Stimulated activated CD4-positive, alpha-beta T cell treated with anti-CD3 and anti-CD28 coated beads, Interleukin-2, amount 100 ng/mL, for 48 hours (primary cell): Measurements from ENCODE around the gene FGF21.
"Not testable (repeated sequence)": the region's sequence is repeated elsewhere in the genome, so short reads cannot be mapped to it uniquely, and the experiment has no call there.

Experiments used
- DNase-seq, 2 donors: peaks; one replicate each; pipeline ENCODE4 v3.0.0-alpha.2; 2020

The FGF21 gene

DNA sequence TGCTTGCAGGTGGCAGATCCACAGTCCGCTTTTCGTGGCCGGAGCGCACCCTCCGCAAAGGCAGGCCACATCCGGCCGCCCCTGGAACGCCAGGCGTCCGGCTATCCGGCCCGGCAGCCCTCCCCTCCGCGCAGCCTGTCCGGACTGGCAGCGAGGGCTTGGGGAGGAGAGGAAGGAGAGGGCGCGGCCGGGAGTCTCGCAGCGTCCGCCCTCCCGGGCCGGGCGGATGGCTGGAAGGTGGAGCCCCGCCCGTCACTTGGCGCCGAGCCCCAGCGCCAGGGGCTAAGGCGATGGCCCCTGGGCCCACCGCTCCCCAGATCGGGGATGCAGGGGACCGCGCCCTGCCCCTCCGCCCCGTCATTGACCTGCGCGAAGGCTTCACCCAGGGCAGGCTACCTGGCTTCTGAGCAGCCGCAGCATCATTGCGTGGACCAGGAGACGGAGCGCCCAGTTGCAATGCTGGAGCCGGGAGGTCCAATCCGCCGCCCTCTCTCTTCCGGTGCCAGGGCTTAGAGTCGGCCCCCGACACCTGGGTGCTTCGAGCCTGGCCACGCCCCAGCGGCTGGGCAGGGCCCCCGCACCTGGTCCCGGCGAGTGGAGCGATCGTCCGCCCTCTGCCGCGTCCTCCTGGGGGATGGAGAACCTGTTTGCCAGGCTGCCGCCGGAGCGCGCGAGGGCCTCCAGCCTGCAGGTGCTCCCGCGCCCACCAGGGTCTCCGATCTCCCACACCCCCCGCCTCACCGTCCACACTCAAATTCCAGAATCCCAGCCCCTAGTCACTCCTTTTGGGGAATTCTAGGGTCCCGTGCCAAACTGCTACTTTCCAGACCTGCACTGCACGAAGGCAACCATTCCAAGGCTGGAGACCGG is 2.6 kb upstream of the FGF21 start, which contains the start of gene FUT1:
TSS of gene FUT1 (minus strand) at position 146 of the 870 bp plus-strand sequence. CDS start 1,360 bp downstream, outside the sequence.
- DNase-seq, result no peak

DNA sequence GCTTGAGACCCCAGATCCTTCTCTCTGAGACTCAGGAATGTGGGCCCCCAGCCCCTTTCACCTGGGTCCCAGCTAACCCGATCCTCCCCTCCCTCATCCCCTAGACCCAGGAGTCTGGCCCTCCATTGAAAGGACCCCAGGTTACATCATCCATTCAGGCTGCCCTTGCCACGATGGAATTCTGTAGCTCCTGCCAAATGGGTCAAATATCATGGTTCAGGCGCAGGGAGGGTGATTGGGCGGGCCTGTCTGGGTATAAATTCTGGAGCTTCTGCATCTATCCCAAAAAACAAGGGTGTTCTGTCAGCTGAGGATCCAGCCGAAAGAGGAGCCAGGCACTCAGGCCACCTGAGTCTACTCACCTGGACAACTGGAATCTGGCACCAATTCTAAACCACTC is 463 bp downstream of the FGF21 start:
- no peak for DNase-seq

DNA sequence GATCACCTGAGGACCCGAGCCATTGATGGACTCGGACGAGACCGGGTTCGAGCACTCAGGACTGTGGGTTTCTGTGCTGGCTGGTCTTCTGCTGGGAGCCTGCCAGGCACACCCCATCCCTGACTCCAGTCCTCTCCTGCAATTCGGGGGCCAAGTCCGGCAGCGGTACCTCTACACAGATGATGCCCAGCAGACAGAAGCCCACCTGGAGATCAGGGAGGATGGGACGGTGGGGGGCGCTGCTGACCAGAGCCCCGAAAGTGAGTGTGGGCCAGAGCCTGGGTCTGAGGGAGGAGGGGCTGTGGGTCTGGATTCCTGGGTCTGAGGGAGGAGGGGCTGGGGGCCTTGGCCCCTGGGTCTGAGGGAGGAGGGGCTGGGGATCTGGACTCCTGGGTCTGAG is 888 bp downstream of the FGF21 start:
- no peak for DNase-seq

DNA sequence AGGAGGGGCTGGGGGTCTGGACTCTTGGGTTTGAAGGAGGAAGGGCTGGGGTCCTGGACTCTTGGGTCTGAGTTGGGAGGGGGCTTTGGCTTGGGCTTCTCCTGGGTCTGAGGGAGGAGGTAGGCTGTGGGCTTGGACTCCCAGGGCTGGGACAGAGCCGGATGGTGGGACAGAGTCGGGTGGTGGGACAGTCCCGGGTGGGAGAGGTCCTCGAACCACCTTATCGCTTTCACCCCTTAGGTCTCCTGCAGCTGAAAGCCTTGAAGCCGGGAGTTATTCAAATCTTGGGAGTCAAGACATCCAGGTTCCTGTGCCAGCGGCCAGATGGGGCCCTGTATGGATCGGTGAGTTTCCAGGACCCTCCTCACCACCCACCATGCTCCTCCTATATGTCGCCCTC is 1.4 kb downstream of the FGF21 start:
- no peak for DNase-seq

DNA sequence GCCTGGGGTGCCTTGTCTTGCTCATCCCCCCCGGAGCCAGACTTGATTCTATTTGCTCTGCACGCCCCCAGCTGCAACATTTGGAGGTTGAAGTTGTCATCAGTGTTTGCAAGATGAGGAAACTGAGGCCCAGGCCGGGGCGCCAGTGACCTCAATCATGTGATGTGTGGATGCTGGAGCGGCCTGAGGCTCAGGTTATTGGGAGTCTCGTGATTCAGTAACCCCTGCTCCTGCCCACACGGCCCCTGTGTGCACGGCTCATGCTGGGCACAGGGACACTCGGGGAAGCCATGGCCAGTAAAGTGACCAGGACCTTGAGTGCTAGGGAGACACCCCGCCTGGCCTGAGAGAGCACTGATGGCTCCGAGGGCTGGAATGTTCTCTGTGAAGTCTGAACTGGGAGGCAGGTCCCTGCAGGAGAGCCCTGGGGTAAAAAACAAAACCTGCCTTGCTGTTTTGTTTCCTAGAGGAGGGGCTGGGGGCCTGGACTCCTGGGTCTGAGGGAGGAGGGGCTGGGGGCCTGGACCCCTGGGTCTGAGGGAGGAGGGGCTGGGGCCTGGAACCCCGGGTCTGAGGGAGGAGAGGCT is 1.9 kb downstream of the FGF21 start:
- DNase-seq, result no peak

DNA sequence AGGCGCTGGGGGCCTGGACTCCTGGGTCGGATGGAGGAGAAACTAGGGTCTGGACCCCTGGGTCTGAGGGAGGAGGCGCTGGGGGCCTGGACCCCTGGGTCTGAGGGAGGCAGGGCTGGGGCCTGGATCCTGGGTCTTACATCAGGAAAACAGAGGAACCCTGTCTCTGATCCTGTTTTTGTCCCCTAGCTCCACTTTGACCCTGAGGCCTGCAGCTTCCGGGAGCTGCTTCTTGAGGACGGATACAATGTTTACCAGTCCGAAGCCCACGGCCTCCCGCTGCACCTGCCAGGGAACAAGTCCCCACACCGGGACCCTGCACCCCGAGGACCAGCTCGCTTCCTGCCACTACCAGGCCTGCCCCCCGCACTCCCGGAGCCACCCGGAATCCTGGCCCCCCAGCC is 2.4 kb downstream of the FGF21 start:
- no peak for DNase-seq

DNA sequence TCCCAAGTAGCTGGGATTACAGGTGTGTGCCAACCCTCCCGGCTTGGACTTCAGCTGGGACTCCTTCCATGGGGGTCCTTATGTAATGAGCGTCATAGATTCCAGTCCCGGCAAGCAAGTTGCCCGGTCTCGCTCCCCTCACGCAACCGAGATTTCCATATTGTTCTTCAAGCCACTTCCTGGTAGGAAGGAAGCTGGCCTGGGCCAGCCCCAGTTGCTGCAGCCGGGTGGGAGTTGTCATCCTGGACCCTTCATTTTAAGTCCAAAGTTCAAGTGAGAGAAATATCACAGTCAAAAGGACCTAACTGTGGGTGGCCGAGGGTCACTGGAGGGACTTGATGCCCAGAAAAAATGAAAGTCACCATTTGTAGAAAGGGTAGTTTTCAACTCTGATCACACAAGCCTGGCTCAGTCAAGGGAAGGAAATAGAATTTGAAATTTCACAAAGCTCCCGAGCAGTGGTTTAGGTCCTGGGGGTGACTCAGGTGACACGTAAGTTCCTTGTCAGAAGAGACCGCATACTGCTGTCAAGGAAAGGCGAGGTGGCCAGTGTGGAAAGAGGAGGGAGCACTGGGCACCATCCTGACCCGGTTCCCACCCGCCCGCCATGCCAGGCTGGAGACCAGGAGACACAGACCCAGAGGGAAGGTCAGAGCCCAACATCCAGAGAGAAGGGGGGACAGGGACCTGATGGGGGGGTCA is 5.3 kb downstream of the FGF21 start:
- DNase-seq, result no peak

DNA sequence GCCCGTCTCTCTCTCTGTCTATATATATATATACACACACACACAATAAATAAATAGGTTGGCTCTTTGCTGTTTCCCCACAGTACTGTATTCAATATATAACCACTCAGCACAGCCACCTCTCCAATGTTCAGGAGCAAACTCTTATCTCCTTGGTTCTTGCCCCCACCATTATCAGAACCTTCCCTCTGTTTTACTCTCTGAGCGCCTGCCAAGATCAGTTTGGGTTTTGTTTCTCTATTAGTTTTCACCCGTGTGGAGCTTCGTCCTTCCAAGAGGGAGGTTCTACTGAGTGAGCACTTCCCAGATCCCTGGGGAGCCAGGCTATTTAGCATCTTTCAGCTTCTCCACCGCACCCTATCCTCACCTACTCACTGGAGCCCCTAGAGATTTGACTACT is 10.5 kb downstream of the FGF21 start:
- not testable (repeated sequence) for DNase-seq

DNA sequence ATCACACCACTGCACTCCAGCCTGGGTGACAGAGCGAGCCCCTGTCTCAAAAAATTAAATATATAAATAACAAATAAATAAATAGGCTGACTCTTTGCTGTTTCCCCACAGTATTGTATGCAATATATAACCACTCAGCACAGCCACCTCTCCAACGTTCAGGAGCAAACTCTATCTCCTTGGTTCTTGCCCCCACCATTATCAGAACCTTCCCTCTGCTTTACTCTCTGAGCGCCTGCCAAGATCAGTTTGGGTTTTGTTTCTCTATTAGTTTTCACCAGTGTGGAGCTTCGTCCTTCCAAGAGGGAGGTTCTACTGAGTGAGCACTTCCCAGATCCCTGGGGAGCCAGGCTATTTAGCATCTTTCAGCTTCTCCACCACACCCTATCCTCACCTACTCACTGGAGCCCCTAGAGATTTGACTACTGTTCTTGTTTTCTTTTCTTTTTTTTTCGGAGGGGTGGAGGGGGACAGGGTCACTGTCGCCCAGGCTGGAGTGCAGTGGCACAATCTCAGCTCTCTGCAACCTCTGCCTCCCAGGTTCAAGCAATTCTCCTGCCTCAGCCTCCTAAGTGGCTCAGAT is 12.9 kb downstream of the FGF21 start:
- not testable (repeated sequence) for DNase-seq

DNA sequence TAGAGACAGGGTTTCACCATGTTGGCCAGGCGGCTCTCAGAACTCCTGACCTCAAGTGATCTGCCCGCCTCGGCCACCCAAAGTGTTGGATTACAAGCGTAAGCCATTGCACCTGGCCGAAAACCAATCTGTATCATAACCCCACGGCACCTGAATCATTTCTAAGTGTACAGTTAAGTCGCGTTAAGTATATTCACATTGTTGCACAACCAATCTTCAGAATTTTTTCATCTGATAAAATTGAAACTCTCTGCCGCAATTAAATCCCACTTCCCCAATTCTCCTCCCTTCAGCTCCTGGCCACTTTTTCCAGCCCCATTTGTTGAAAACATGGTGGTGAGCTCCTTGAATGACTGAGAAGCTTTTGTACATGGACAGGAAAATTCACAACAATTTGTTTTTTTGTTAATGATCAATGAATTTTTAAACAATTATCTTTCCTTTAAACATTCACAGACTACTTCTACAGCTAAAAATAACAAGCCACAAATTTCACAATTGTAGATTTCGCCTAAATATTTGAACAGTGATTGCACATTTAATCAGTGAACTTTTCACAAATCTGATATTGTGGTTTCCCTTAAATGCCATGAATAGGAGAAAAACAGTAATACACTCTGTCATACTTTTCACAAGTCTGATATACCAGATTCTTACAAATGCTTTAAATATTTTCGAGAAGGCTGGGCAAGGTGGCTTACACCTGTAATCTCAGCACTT is 13.8 kb downstream of the FGF21 start:
- no peak for DNase-seq

DNA sequence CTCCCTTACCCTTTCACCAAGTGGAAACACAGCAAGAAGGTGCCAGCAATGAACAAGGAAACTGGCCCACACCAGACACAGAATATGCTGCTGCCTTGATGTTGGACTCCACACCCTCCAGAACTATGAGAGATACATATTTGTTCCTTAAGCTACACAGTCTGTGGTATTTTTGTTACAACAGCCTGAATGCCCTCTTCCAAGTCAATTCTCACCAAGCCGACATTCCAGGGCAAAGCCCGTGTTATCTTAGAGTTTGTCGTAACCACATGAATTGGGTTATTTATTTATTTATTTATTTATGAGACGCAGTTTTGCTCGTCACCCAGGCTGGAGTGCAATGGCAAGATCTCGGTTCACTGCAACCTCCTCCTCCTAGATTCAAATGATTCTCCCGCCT is 14.9 kb downstream of the FGF21 start:
- DNase-seq, result no peak

DNA sequence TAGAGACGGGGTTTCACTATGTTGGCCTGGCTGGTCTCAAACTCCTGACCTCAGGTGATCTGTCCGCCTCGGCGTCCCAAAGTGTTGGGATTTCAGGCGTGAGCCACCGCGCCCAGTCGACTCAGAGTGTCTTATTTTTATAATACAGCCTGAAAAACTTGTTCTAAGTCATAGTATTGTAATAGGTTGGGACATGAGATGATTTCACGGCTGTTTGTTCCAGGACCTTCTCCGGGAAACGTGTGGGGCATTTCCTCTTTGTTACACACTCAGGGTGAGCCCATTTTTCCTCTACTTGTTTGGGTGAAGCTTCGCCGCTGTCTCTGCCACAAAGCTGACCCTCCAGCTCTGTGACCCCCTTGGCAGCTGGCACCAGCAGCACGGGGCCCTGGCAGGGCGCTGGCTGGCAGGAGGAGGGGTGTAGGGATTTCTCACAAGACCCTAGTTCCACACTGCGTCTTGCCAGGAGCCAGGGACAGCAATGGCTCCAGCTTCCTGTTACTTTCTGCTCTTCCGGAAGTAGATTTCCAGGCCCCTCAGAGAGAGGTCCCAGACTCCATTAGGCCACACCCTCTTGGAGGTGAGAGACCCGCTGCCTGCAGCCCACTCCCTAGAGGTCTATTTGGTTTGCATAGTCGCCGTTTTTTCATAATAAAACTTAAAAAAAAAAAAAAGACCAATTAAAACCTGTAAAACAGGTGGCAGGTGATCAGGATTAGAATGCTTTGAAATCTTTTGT is 15.6 kb downstream of the FGF21 start:
- DNase-seq, result no peak

DNA sequence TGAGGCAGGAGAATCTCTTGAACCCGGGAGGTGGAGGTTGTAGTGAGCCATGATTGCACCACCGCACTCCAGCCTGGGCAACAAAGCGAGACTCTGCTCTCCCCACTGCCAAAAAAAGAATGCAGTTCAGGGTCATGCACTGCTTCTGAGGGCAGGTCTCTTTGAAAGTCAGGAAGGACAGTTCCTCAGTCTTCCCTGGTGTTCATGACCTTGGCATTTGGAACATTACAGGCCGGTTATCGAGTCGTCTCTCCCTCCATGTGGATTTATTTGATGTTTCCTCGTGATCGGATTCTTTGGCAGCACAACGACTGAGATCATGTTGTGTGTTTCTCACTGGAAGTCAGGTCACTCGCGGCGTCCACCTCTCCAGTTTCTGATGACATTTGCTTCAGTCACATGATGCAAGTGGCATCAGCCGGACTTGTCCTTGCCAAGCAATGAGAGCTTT is 17.2 kb downstream of the FGF21 start:
- no peak for DNase-seq

DNA sequence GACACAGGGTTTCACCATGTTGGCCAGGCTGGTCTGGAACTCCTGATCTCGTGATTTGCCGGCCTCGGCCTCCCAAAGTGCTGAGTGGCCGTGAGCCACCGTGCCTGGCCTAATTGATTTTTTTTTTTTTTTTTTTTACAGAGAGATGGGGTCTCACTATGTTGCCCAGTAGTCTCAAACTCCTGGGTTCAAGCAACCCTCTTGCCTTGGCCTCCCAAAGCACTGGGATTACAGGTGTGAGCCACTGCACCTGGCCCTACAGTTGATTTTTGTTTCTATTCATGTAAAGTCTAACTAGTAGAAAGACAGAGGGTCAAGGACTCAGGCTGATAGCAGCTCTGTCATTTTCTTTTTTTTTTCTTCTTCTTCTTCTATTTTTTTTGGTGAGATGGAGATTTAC is 21.8 kb downstream of the FGF21 start:
- DNase-seq, result no peak

DNA sequence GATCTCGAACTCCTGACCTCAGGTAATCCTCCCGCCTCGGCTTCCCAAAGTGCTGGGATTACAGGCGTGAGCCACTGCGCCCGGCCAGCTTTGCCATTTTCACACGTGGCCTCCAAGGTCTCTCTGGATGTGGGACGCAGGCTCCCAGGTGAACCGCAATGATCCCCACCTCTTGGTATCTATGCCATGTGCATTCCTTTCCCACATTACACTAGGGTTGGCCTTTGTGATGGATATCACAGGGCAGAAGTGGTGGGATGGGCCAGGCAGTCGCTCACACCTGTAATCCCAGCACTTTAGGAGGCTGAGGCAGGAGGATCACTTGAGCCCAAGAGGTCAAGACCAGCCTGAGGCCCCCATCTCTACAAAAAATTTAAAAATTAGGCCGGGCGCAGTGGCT is 22.4 kb downstream of the FGF21 start:
- no peak for DNase-seq

DNA sequence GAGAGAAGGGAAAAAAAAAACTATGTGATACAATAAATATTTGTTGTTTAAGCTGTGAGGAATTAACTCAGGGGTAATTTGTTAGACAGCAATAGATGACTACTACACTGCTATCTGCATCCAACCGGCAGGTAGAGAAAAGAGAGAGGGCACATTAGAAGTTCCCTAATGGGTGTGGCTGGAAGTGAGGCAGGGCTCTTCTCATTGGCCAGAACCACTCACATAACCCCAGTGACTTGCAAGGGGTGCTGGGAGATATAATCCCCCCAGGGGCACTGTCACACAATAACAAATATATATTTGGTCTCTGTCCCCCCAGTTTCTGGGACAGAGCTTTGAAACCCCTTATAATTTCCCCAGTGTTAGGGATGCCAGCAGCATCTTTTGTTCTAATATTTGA is 24.3 kb downstream of the FGF21 start:
- DNase-seq, result no peak

DNA sequence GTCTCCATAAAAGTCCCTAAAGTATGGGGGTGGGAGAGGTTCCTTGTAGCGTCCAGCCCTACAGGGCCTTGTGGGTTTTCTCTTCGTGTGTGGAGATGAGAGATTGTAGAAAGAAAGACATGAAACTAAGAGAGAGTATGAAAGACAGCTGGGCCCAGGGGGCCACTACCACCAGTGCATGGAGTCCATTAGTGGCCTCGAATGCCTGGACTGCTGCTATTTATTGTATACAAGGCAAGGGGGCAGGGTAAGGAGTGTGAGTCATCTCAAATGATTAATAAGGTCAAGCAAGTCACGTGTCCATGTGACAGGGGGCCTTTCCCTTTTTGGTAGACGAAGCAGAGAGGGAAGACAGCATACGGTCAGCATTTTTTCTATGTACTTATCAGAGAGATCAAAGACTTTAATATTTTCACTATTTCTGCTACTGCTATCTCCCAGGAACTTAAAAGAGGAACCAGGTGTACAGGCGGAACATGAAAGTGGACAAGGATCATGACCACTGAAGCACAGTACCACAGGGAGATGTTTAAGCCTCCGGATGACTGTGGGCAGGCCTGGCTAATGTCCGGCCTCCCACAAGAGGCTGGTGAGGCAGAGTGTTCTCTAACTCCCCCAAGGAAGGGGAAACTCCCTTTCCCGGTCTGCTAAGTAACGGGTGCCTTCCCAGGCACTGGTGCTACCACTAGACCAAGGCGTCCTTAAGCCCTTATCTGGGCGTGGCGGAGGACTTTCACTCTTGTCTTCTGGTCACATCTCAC is 25.5 kb downstream of the FGF21 start:
- no peak for DNase-seq

DNA sequence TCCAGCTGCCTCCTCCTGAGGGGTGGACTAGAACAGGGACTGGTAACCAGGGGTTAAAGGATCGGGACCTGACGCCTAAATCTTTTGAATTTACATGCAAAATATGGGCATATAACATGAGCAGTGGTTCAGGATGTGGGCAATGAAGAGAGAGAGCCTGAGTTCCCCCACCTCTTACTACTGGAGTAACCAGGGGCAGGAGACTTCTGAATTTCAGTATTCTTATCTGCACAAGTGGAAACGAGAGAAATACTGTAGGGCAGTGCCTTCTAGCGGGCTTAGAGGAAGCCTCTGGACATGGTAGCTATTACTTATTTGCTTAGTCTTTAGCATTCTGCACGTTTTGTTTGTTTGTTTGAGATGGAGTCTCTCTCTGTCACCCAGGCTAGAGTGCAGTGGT is 29.2 kb downstream of the FGF21 start:
- no peak for DNase-seq

DNA sequence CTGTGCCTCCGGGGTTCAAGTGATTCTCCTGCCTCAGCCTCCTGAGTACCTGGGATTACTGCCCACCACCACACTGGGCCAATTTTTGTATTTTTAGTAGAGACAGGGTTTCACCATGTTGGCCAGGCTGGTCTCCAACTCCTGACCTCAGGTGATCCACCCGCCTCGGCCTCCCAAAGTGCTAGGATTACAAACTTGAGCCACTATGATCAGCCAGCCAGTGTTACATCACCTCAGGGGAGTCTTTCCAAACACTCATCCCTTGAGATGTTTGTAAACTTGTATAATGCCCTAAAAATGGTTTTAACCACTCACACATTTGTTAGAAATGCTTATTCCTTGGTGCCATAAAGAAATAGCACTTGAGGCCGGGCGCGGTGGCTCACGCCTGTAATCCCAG is 31.1 kb downstream of the FGF21 start:
- DNase-seq, result not testable (repeated sequence)

DNA sequence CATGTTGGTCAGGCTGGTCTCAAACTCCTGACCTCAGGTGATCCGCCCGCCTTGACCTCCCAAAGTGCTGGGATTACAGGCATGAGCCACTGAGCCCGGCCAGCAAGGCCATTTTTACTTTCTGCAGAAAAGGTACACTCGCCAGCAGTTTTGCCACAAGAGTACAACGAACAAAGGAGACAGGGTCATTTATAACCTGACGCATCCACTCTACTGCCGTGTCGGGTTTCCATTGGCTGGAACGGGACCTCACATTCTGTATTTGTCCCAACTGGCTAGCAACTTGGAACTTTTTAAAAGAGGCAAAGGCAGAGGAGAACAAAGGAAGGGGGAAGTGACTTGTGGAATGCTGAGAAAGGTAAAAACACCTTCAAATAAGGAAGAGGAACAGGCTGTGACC is 32.0 kb downstream of the FGF21 start:
- not testable (repeated sequence) for DNase-seq

DNA sequence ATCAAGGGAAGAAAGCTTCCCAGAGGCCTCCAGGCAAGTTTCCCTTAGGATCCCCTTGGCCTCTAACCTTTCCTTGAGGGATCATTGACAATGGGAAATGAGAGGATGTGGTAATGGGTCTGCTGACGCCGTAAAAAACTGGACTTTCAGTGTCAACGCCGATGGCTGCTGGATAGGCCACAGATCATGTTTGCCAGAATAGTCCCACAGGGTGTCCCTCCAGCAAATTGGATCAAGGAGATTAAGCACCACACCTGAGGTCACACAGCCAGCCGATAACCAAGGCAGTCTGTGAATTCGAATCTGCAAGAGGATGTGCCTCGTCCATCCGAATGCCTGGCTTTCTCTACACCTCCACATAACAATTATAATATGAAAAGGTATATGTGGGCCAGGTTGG is 37.9 kb downstream of the FGF21 start:
- no peak for DNase-seq
